Measurements from ENCODE around the gene SGPP2.

SGPP2 gene

GRCh38 chr2:222479859-222480258 is 55.5 kb downstream of the SGPP2 start:
- no peak for TF ChIP-seq FOXP2 (optimal IDR thresholded peaks at IDR 0.05; ENCODE audit: borderline replicate concordance, extremely low read depth, extremely low read length, insufficient read depth)

GRCh38 chr2:222480497-222480896 is 56.2 kb downstream of the SGPP2 start:
- no peak for TF ChIP-seq TAF1 (IDR thresholded peaks at IDR 0.05; ENCODE audit: borderline replicate concordance, insufficient read depth, low read length)
- TF ChIP-seq SIN3A (IDR thresholded peaks at IDR 0.05; ENCODE audit: borderline replicate concordance, insufficient read depth, low read length), result no peak
- TF ChIP-seq REST (IDR thresholded peaks at IDR 0.05; ENCODE audit: insufficient read depth in 1 of 2, low read depth in 2 of 2, low read length in 2 of 2), result no peak

GRCh38 chr2:222481941-222482340 is 57.6 kb downstream of the SGPP2 start:
- TF ChIP-seq FOXP2 (optimal IDR thresholded peaks at IDR 0.05; ENCODE audit: borderline replicate concordance, extremely low read depth, extremely low read length, insufficient read depth), result no peak
- no peak for TF ChIP-seq POLR2AphosphoS5 (IDR thresholded peaks at IDR 0.05; ENCODE audit: low read depth, low read length)
- no peak for TF ChIP-seq REST (IDR thresholded peaks at IDR 0.05; ENCODE audit: insufficient read depth in 1 of 2, low read depth in 2 of 2, low read length in 2 of 2)
- no peak for TF ChIP-seq SIN3A (IDR thresholded peaks at IDR 0.05; ENCODE audit: borderline replicate concordance, insufficient read depth, low read length)
- no peak for TF ChIP-seq TAF1 (IDR thresholded peaks at IDR 0.05; ENCODE audit: borderline replicate concordance, insufficient read depth, low read length)

GRCh38 chr2:222483513-222484039 is 59.2 kb downstream of the SGPP2 start:
- TF ChIP-seq TAF1 (IDR thresholded peaks at IDR 0.05; ENCODE audit: borderline replicate concordance, insufficient read depth, low read length) (no peak), REST (IDR thresholded peaks at IDR 0.05; ENCODE audit: insufficient read depth in 1 of 2, low read depth in 2 of 2, low read length in 2 of 2) (no peak), POLR2AphosphoS5 (IDR thresholded peaks at IDR 0.05; ENCODE audit: low read depth, low read length) (no peak), FOXP2 (optimal IDR thresholded peaks at IDR 0.05; ENCODE audit: borderline replicate concordance, extremely low read depth, extremely low read length, insufficient read depth) (no peak), SIN3A (IDR thresholded peaks at IDR 0.05; ENCODE audit: borderline replicate concordance, insufficient read depth, low read length) (no peak)

- TF ChIP-seq REST (IDR thresholded peaks at IDR 0.05; ENCODE audit: insufficient read depth in 1 of 2, low read depth in 2 of 2, low read length in 2 of 2) (no peak), SIN3A (IDR thresholded peaks at IDR 0.05; ENCODE audit: borderline replicate concordance, insufficient read depth, low read length) (no peak), FOXP2 (optimal IDR thresholded peaks at IDR 0.05; ENCODE audit: borderline replicate concordance, extremely low read depth, extremely low read length, insufficient read depth) (no peak), POLR2AphosphoS5 (IDR thresholded peaks at IDR 0.05; ENCODE audit: low read depth, low read length) (no peak), TAF1 (IDR thresholded peaks at IDR 0.05; ENCODE audit: borderline replicate concordance, insufficient read depth, low read length) (no peak)
Observed at GRCh38 chr2:222485367-222486211, 61.2 kb downstream of the SGPP2 start.

Measured in PFSK-1 (cell line).